MM.1S (cell line): ENCODE measurements around the gene IL1RAPL2.

Experiments
- DNase-seq: peaks from one replicate; pipeline ENCODE4 v3.0.0-alpha.2; 2015
- H2AFZ ChIP-seq: fragments of 300-600 bp; sonication (generic); 2 replicates; pipeline ENCODE4 v1.6.0; 2016; ENCODE audit warnings: antibody characterized with exemption, low read length
- H3F3A ChIP-seq: fragments of 300-600 bp; sonication (generic); 2 replicates; pipeline ENCODE4 v1.6.1; 2016; ENCODE audit warnings: mild to moderate bottlenecking, antibody characterized with exemption, low read length, moderate library complexity, mixed read lengths; ENCODE audit not compliant: insufficient read depth
- H3K27ac ChIP-seq: fragments of 300-600 bp; sonication (generic); 2 replicates; pipeline ENCODE4 v1.5.1; 2016; ENCODE audit warnings: mild to moderate bottlenecking, low read length
- H3K27me3 ChIP-seq: fragments of 300-600 bp; sonication (generic); replicated peaks from 2 replicates; pipeline ENCODE4 v1.6.0; 2016; ENCODE audit warnings: low read length; ENCODE audit not compliant: insufficient read depth
- H3K36me3 ChIP-seq: fragments of 300-600 bp; sonication (generic); replicated peaks from 2 replicates; pipeline ENCODE4 v1.6.1; 2016; ENCODE audit warnings: mild to moderate bottlenecking, low read length, mixed read lengths; ENCODE audit not compliant: insufficient read depth
- H3K4me1 ChIP-seq: fragments of 300-600 bp; sonication (generic); 2 replicates; pipeline ENCODE4 v1.6.1; 2016; ENCODE audit warnings: low read length, mixed read lengths
- H3K4me2 ChIP-seq: fragments of 300-600 bp; sonication (generic); 2 replicates; pipeline ENCODE4 v1.6.0; 2016; ENCODE audit warnings: low read depth, low read length
- H3K4me3 ChIP-seq: fragments of 300-600 bp; sonication (generic); 2 replicates; pipeline ENCODE4 v1.5.1; 2016; ENCODE audit warnings: low read length, mixed read lengths
- H3K79me2 ChIP-seq: fragments of 300-600 bp; sonication (generic); 2 replicates; pipeline ENCODE4 v1.6.1; 2016; ENCODE audit warnings: mixed run types, low read length, mixed read lengths
- H3K9ac ChIP-seq: fragments of 300-600 bp; sonication (generic); 2 replicates; pipeline ENCODE4 v1.6.1; 2016; ENCODE audit warnings: low read length, mixed read lengths
- H3K9me2 ChIP-seq: fragments of 300-600 bp; sonication (generic); replicated peaks from 2 replicates; pipeline ENCODE4 v1.6.1; 2016; ENCODE audit warnings: mild to moderate bottlenecking, low read length, mixed read lengths; ENCODE audit not compliant: insufficient read depth
- H3K9me3 ChIP-seq: fragments of 300-600 bp; sonication (generic); replicated peaks from 2 replicates; pipeline ENCODE4 v1.6.1; 2016; ENCODE audit warnings: mild to moderate bottlenecking, low read length, mixed read lengths; ENCODE audit not compliant: insufficient read depth
- H4K20me1 ChIP-seq: fragments of 300-600 bp; sonication (generic); 2 replicates; pipeline ENCODE4 v1.6.1; 2016; ENCODE audit warnings: mild to moderate bottlenecking, low read length, moderate library complexity, mixed read lengths; ENCODE audit not compliant: insufficient read depth
- CTCF ChIP-seq: fragments of 300-600 bp; sonication (generic); IDR thresholded peaks from 2 replicates; pipeline ENCODE4 v1.5.1; 2016; ENCODE audit warnings: antibody characterized with exemption, low read length, mixed read lengths
- EZH2 ChIP-seq: fragments of 300-600 bp; sonication (generic); optimal IDR thresholded peaks from 2 replicates; pipeline ENCODE3; 2017; ENCODE audit warnings: low read depth, mild to moderate bottlenecking, antibody characterized with exemption, low read length, mixed read lengths
- EZH2phosphoT487 ChIP-seq: fragments of 300-600 bp; sonication (generic); IDR thresholded peaks from 2 replicates; pipeline ENCODE4 v1.6.1; 2018; ENCODE audit warnings: antibody characterized with exemption, low read length

Gene IL1RAPL2

GRCh38 chrX:104566681-104567501 is 892 bp downstream of the IL1RAPL2 start:
- no peaks in the 10 kb centered on the region for H3F3A ChIP-seq
- peak overlapping the region; percentile 65; the same call in 1 of the 2 replicates for H2AFZ ChIP-seq
- no peaks in the 10 kb centered on the region for H3K9me2 ChIP-seq
- peak overlapping the region; percentile 73; the same call in 1 of the 2 replicates for H3K4me2 ChIP-seq
- H3K79me2 ChIP-seq = no peaks in the 10 kb centered on the region
- peak overlapping the region; percentile 53 for H3K4me3 ChIP-seq
- H3K36me3 ChIP-seq = no peaks in the 10 kb centered on the region
- H3K9ac ChIP-seq = no peak overlapping the region
- no peak for DNase-seq
- TF ChIP-seq CTCF (no peak), EZH2 (no peak), EZH2phosphoT487 (no peak)
- H3K27me3 ChIP-seq = no peaks in the 10 kb centered on the region
- H3K27ac ChIP-seq = no peak overlapping the region
- H3K9me3 ChIP-seq = no peaks in the 10 kb centered on the region
- no peaks in the 10 kb centered on the region for H4K20me1 ChIP-seq
- no peaks in the 10 kb centered on the region for H3K4me1 ChIP-seq

- DNase-seq = no peak
- no peaks in the 10 kb centered on the region for H3K27me3 ChIP-seq
- no peak overlapping the region for H3K4me3 ChIP-seq
- no peaks in the 10 kb centered on the region for H3F3A ChIP-seq
- no peaks in the 10 kb centered on the region for H3K36me3 ChIP-seq
- TF ChIP-seq EZH2phosphoT487 (no peak), CTCF (no peak)
- H3K9ac ChIP-seq = no peak overlapping the region
- no peaks in the 10 kb centered on the region for H3K79me2 ChIP-seq
- no peaks in the 10 kb centered on the region for H4K20me1 ChIP-seq
- no peaks in the 10 kb centered on the region for H3K9me3 ChIP-seq
- no peak overlapping the region for H3K4me2 ChIP-seq
- H3K4me1 ChIP-seq = no peaks in the 10 kb centered on the region
- no peak overlapping the region for H2AFZ ChIP-seq
- no peak overlapping the region for H3K27ac ChIP-seq
- no peaks in the 10 kb centered on the region for H3K9me2 ChIP-seq
Measured at GRCh38 chrX:104567506-104567905, 1.5 kb downstream of the IL1RAPL2 start.

GRCh38 chrX:104568304-104568915 is 2.4 kb downstream of the IL1RAPL2 start:
- Histone ChIP-seq H3K4me2 (no peak overlapping the region), H3K27me3 (no peaks in the 10 kb centered on the region), H3K4me3 (no peak overlapping the region), H3K9me2 (no peaks in the 10 kb centered on the region), H3K4me1 (no peaks in the 10 kb centered on the region), H3F3A (no peaks in the 10 kb centered on the region), H3K79me2 (no peaks in the 10 kb centered on the region), H3K27ac (no peak overlapping the region), H3K9me3 (no peaks in the 10 kb centered on the region), H3K36me3 (no peaks in the 10 kb centered on the region), H3K9ac (no peak overlapping the region), H2AFZ (no peak overlapping the region), H4K20me1 (no peaks in the 10 kb centered on the region)
- DNase-seq = no peak
- TF ChIP-seq CTCF (no peak), EZH2phosphoT487 (no peak), EZH2 (no peak)
